B cell (primary cell): ENCODE measurements around the gene CCDC9B.

Experiments used
- EZH2 ChIP-seq: IDR thresholded peaks from 2 replicates; pipeline ENCODE4 v1.6.1; 2012; ENCODE audit warnings: borderline replicate concordance, low read depth, mild to moderate bottlenecking, moderate library complexity, low read length; ENCODE audit not compliant: insufficient read depth, poor library complexity, severe bottlenecking
- TF ChIP-seq, protein P1 (sequence below): fragments of 200-600 bp; IDR thresholded peaks from one replicate; pipeline ENCODE4 v1.8.0; 2022; ENCODE audit warnings: antibody characterized with exemption, mild to moderate bottlenecking

DNA sequence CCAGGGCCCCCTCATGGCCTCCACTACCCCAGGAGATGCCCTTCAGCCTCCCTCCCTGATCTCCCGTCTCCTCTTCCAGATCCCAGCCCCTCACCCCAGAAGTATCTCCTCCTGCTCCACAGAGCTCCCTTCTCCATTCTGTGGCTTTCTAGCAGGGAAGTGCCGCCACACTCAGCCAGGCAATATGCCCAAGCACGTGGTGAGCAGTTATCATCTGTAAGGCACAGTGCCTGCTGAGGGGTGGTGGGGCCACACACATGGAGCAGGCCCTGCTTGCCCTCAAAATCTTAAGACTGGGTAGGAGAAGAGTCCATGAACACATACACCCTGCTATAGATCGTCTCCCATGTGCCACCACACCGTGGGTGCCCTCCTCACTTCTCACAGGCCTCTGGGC lies 7.7 kb upstream of the CCDC9B start:
- TF ChIP-seq, protein P1, sequence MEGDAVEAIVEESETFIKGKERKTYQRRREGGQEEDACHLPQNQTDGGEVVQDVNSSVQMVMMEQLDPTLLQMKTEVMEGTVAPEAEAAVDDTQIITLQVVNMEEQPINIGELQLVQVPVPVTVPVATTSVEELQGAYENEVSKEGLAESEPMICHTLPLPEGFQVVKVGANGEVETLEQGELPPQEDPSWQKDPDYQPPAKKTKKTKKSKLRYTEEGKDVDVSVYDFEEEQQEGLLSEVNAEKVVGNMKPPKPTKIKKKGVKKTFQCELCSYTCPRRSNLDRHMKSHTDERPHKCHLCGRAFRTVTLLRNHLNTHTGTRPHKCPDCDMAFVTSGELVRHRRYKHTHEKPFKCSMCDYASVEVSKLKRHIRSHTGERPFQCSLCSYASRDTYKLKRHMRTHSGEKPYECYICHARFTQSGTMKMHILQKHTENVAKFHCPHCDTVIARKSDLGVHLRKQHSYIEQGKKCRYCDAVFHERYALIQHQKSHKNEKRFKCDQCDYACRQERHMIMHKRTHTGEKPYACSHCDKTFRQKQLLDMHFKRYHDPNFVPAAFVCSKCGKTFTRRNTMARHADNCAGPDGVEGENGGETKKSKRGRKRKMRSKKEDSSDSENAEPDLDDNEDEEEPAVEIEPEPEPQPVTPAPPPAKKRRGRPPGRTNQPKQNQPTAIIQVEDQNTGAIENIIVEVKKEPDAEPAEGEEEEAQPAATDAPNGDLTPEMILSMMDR: no peak
- no peak for TF ChIP-seq EZH2
